HG03060 (cell line): ENCODE measurements around the gene CUL5.
A peak's percentile ranks its signal among the peaks of the same experiment; 100 is the strongest.
"Not testable (repeated sequence)": the region's sequence is repeated elsewhere in the genome, so short reads cannot be mapped to it uniquely, and the experiment has no call there.

Source experiments
- ATAC-seq: cut with Tn5 transposase; IDR thresholded peaks from one replicate; pipeline ENCODE4 v1.9.1; 2021; ENCODE audit warnings: low read depth, moderate number of reproducible peaks; ENCODE audit not compliant: unreplicated experiment

Gene CUL5

DNA sequence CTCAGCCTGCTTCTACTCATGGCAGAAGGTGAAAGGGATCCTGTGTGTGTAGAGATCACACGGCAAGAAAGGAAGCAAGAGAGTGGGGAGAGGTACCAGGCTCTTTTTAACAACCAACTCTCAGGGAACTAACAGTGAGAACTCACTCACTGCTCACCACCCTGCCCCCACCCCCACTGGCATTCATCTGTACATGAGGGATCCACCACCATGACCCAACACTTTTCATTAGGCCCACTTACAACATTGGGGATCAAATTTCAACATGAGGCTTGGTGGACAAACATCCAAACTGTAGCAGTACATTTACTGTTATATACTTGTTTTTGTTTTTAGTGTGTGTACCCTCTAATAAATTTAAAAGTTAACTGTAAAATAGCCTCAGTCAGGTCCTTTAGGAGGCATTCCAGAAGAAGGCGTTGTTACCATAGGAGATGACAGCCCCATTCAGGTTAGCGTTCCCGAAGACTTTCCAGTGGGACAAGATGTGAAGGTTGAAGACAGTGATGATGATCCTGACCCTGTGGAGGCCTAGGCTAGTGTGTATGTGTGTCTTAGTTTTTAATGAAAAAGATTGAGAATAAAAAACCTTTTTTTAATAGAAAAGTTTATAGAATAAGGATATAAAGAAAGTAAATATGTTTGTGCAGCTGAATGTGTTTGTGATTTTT lies 11.3 kb downstream of the CUL5 start:
- no peak for ATAC-seq

DNA sequence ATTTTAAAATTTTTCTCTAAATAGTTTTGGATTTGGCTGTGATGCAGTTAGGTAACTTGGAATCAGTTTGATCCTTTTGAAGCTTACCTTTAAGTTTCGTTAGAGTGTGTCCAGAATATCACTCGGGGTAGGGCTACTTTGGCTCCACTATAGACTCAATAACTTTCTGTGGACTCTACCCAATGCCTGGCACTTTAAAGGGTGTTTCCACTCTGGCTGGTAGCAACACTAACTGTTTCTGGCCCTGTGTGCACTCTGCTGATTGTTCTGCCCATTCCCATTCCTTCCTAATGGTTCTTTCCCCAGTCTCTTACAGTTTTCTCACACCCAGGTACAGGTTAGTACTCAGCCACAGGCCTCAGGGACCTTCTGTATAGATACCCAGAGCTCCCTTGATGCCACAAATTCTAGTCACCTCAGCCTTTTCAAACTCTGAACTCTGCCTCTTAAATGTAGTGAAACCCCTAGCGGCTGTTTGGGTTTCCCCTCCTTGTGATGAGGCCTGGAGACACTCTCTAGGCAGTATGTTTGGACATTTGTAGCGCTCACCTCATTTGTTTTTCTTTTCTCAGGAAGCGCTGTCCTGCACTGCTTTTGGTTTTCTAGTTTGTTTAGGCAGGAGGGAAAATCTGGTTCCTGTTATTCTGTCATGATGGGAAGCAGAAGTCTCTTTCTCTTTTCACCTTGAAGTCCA lies 16.8 kb downstream of the CUL5 start:
- ATAC-seq = peak; percentile 65

DNA sequence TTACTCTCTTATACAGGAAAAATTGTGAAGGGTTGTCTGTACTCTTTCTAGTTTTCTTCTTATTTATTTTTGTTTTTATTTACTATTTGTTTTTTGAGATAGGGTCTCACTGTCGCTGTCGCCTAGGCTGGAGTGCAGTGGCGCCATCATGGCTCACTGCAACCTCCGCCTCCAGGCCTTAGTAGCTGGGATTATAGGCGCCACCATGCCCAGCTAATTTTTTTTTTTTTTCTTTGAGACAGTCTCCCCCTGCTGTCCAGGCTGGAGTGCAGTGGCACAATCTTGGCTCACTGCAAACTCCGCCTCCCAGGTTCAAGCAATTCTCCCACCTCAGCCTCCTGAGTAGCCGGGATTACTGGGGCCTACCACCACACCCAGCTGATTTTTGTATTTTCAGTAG lies 18.4 kb downstream of the CUL5 start:
- ATAC-seq = no peak

DNA sequence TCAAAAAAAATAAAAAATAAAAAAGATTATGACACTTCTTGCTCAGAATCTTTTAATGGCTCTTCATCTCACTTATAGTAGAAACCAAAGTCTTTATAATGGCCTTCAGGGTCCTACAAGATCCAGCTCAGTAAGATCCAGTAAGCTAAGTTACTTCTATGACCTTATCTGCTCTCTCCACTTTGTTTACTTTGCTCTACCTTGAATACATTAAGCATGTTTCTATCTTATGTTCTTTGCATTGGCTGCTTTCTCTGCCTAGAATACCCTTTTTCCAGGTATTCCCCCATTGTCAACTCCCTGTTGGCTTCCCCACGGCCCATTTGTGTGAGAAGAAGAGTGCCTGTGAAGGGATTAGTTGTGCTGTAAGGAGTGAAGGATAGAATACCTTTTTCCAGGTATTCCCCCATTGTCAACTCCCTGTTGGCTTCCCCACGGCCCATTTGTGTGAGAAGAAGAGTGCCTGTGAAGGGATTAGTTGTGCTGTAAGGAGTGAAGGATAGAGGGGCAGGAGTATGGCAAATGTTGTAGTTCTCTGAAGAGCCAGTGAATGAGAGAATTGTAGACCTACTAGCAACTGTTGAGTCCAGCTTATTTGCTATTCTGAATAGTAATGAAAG lies 20.2 kb downstream of the CUL5 start:
- not testable (repeated sequence) for ATAC-seq

DNA sequence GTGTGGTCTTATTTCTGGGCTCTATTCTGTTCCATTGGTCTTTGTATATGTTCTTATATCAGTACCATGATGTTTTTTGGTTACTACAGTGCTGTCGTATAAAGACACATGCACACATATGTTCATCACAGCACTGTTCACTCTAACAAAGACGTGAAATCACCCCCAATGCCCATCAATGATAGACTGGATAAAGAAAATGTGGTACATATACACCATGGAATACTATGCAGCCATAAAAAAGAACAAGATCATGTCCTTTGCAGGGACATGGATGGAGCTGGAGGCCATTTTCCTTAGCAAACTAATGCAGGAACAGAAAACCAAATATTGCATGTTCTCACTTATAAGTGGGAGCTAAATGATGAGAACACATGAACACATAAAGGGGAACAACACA lies 22.9 kb downstream of the CUL5 start:
- ATAC-seq = not testable (repeated sequence)

DNA sequence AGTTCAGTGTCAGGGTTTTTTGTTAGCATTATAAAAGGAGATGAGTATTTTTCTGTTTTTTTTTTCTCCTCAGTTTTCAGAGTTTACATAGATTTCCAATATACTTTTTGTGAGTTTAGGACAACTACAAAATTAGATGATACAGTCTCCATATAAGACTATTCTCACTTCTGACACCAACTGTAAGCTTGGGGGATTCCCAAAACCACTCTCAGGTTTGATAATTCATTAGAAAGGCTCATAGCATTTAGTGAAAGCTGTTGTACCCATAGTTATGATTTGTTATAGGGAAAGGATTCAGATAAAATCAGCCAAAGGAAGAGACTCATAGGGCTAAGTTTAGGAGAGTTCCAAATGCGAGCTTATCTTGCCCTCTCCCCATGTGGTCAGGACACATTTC lies 24.1 kb downstream of the CUL5 start:
- ATAC-seq = no peak

DNA sequence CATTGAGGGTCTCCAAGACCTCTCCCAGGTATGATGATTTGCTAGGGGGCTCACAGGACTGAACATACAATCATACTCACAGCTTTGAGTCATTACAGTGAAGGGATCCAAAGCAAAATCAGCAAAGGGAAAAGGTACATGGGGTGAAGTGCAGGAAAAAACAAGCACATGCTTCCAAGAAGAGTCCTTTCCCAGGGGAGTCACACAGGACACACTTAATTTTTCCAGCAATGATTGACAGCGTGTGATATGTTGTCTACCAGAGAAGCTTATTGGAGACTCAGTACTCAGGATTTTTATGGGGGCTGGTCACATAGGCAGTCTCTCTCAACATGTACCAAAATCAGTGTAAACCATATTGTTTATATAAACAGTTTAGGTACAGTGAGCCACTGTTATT lies 25.3 kb downstream of the CUL5 start:
- ATAC-seq = no peak

DNA sequence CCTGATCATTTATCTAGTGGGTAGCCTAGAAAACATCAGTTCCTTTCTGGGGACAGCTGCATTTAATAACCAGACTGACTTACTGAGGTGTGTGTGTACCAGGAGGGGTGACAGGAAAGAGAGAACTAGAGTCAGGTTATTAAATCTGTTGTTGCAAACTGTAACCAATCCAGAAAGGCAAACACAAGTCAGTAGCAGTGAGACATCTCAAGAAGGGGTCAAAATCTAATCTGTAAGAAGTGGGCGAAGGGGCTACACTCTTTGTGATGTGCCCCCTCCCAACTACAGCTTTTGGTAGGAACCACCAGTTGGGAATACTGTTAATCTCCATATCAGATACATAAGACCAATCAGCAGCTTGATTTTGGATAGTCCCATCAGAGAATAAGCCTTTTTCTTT lies 26.3 kb downstream of the CUL5 start:
- no peak for ATAC-seq

DNA sequence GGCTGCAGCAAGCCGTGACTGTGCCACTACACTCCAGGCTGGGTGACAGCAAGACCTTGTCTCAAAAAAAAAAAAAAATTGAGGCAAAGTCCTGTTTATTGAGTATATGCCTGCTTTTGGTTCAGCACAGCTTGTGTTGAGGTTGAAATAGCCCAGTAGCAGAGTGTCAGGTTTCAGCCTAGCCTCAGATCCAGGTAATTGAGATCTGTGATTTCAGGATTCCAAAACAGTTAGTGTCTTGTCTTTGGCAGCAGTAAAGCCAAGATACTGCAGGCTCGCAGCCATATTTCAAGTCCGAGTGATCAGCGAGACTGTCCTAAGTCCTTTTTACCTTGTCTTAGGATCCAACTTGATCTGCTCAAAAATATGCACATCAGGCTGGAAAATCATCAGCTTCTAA lies 27.0 kb downstream of the CUL5 start:
- no peak for ATAC-seq

DNA sequence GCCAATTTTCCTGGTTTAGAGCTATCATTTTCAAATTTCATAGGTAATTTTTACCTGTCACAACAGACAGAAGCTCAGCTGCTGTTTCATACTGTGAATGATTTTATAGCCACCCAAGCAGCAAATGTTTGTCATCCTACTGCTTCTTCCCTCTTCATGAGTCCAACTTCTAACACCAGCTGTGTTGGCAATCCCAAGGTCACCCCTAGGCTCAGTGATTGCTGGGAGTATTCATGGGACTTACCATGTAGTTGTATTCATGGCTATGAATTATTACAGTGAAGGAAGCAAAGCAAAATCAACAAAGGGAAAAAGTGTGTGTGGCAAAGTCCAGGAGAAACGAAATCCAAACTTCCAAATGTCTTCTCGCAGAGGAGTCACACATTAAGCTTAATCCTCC lies 28.5 kb downstream of the CUL5 start:
- no peak for ATAC-seq

DNA sequence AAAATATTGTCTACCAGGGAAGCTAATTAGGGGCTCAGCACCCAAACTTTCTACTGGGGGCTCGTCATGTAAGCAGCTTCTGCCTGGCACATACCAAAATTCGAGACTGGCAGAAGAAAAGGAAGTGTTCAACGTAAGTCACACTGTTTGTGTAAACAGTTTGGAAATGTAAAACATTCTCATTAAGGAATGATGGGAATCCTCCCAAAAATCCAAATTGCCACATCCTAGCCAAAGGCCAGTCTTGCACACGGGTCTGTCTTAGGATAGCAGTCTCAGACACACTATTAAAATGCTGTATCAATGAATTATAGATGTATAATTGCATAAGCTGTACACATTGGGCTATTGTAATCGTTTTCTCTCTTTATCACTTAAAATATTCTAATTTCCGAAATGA lies 28.9 kb downstream of the CUL5 start:
- no peak for ATAC-seq

DNA sequence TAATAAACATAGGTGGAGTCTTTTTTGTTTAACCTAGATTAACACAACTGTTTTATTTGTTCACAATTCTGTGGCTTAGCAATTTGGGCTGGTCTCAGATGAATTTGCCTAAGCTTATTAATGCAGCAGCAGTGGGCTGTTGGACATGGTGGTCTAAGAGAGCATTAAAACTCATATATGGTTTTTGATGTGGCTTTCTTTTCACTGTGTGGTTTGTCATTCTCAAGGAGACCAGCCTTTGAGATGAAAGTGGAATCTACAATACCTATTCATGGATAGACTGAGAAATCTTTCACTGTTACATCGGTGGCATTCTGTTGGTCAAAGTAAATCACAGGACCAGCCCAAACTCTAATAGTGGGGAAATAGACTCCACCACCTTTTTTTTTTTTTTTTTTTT lies 39.6 kb downstream of the CUL5 start:
- ATAC-seq = no peak

DNA sequence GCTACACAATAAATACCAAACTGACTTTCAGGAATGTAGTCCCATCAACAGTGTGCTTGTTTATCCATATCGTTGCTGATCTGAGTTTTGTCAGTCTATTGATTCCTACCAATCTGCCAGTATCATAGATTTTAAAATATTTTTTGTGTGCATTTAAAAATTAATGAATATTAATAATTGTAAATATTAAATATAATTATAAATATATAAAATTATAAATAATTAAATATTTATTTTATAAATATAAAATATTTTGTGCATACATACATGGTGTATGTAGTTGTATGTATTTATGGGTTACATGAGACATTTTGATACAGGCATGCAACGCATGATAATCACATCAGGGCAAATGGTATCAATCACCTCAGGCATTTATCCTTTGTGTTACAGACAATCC lies 53.6 kb downstream of the CUL5 start:
- ATAC-seq = no peak

DNA sequence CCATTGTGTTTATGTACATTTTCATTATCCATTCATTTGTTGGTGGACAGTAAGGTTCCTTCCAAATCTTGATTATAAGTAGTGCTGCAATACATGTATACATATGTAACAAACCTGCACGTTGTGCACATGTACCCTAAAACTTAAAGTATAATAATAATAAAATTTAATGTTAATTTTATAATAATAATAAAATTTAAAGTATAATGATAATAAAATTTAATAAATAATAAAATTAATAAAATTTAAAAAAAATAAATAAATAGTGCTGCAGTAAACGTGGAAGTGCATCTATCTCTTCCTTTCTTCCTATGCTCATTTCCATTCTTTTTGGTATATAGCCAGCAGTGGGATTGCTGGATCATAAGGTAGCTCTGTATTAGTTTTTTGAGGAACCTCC lies 54.7 kb downstream of the CUL5 start:
- ATAC-seq = no peak

DNA sequence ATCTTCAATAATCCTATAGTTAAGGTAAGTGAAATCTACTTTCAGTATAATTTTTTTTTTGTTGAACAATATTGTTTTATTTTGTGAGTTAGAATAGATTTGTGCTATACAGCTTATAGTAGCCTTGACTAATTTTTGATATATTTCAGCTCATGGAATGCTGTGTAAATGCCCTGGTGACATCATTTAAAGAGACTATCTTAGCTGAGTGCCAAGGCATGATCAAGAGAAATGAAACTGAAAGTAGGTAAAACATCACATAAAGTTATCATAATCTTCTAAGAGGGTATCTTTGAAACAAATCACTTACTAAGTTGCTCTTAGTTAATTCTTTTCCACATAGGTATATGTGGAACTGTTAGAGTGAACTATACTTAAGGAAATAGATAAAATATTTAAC lies 61.2 kb downstream of the CUL5 start:
- ATAC-seq = peak; percentile 69

DNA sequence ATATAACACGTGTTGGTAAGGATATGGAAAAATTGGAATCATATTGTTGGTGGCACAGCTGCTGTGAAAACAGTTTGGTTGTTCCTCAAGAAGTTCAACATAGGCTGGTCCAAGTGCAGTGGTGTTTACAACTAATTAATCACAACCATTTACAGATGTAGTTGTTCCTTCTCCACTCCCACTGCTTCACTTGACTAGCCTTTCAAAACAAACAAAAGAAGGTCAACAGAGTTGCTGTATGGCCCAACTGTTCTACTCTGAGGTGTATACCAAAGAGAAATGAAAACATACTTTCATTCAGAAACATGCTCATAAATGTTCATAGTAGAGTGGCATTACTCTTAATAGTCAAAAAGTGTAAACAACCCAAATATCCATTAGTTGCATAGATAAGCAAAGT lies 76.1 kb downstream of the CUL5 start:
- ATAC-seq = no peak

DNA sequence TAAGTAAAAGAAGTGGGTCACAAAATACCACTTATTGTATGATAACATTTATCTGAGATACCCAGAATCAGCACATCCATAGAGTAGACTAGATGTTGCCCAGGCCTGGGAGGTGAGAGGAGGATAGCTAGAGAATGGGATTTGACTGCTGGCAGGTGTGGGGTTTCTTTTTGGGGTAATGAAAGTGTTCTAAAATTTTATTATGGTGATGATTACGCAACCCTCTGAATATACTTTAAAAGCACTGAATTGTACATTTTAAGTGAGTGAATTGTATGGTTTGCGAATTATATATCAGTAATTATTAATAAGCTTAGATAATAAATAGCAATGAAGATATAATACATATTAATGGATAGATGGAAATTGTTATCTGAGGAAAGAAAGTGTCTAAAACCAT lies 77.0 kb downstream of the CUL5 start:
- ATAC-seq = no peak

DNA sequence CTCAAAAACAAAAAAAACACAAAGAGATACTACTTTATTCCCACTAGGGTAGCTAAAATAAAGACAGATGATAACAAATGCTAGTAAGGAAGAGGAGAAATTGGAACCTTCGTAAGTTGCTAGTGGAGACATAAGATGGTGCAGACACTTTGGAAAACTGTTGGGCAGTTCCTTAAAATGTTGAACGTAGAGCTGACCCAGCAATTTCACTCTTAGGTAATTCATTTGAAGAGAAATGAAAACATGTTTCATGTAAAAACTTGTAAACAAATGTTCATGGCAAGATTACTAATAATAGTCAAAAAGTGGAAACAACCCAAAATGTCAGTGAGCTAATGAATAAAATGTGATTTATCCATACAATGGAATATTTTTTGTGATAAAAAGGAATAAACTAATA lies 83.4 kb downstream of the CUL5 start:
- ATAC-seq = no peak

DNA sequence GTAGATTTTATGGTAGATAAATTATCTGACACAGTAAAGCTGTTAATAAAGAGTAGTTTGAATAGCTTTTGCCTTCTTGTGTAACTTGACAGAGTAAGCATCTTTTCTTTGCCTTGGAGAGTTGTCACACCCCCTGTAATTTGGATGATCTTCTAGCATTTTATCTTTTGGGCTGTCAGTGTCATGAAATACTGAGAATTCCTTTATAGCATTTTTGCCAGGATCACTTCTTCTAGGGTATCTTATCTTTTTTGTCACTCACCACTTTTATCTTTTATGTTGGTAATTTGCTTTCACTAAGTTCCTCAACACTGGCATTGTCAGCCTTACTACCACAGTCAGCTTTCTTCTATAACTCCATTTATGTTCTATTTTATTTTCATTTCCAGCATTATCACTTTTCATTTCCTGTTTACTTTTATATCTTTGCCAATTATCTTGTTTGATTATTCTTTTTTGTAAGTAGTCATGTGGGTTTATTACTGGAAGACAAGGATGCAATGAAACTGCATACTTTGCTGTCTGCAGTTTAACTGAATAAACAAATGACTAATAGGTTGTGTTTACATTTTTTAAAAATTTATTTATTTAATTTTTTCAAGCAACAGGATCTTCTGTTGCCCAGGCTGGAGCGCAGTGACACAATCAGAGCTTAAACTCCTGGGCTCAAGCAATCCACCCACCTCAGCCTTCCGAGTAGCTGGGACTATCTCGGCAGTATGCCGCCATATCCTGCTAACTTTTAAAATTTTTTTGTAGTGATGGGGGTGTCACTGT lies 84.6 kb downstream of the CUL5 start:
- ATAC-seq = no peak

DNA sequence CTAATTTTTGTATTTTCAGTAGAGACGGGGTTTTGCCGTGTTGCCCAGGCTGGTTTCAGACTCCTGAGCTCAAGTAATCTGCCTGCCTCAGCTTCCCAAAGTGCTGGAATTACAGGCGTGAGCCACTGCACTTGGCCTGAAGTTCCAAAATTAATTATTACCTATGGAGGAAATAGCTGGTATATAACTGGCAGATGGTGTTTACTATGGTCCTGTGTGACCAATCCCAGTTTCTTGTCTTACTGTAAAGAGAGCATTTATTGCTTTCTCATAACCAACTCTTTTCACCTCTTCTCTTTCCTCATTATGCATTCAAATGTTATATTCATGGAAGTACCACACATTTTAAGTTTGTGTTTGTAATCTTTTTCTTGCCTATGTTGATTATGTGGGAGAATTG lies 88.5 kb downstream of the CUL5 start:
- no peak for ATAC-seq

DNA sequence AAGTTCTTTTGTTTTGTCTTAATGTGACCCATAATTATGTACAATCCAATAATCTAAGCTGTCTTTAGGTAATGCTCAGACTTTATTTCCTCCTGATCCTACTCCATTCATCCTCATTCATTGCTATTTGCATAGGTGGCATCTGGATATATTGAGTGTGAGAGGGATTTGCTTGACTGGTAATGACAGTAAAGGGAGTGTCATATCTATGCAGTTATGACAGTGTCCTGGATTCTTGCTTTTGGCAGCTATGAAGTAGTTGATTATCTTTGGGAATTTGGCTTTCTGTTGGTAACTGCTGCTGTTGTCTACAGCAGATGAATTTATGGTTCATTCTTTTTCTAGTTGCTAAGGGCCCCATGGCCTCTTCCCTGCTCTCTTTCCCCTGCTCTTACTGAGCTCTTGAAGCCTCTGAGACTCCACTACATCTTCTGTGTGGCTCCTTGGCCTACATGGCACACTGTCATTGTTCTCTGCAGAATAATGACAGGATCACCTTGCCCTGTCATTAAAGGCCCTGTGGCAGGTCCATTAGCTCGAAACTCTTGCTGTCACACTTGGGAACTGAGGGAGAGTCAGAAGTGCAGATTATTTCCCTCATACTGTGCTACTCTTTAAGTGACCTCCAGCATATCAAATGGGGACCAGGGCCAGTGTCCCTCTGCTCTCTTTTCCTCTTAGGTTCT lies 92.5 kb downstream of the CUL5 start:
- no peak for ATAC-seq
